Measurements from ENCODE around the gene PLXNA4.

Gene PLXNA4

GRCh38 chr7:132380059-132380458, 196.2 kb downstream of the PLXNA4 start:
- no peak for DNase-seq

- no peak for DNase-seq
Measured at GRCh38 chr7:132379292-132379691, 197.0 kb downstream of the PLXNA4 start.

- DNase-seq = no peak
Measured at GRCh38 chr7:132377703-132378584, 198.3 kb downstream of the PLXNA4 start.

GRCh38 chr7:132377015-132377414, 199.3 kb downstream of the PLXNA4 start:
- DNase-seq = no peak

GRCh38 chr7:132376361-132377013, 199.8 kb downstream of the PLXNA4 start:
- DNase-seq = no peak

GRCh38 chr7:132373879-132374278, 202.4 kb downstream of the PLXNA4 start:
- no peak for DNase-seq

- no peak for DNase-seq
Measured at GRCh38 chr7:132373041-132373440, 203.2 kb downstream of the PLXNA4 start.

- no peak for DNase-seq
Measured at GRCh38 chr7:132371948-132372347, 204.3 kb downstream of the PLXNA4 start.

- peak; percentile 70 for DNase-seq
Measured at GRCh38 chr7:132368246-132368900, 207.9 kb downstream of the PLXNA4 start.

GRCh38 chr7:132367795-132368194, 208.5 kb downstream of the PLXNA4 start:
- DNase-seq = no peak

- DNase-seq = no peak
Measured at GRCh38 chr7:132367004-132367403, 209.3 kb downstream of the PLXNA4 start.

- DNase-seq = peak; percentile 17
Measured at GRCh38 chr7:132364226-132364625, 212.0 kb downstream of the PLXNA4 start.

- no peak for DNase-seq
Measured at GRCh38 chr7:132362059-132362458, 214.2 kb downstream of the PLXNA4 start.

- no peak for DNase-seq
Measured at GRCh38 chr7:132361146-132361545, 215.1 kb downstream of the PLXNA4 start.

- DNase-seq = no peak
Measured at GRCh38 chr7:132359743-132360142, 216.5 kb downstream of the PLXNA4 start.

GRCh38 chr7:132355048-132355447, 221.2 kb downstream of the PLXNA4 start:
- no peak for DNase-seq

- DNase-seq = no peak
Measured at GRCh38 chr7:132354527-132354926, 221.7 kb downstream of the PLXNA4 start.

GRCh38 chr7:132353936-132354335, 222.3 kb downstream of the PLXNA4 start:
- DNase-seq = no peak

- DNase-seq = no peak
Measured at GRCh38 chr7:132352800-132353199, 223.5 kb downstream of the PLXNA4 start.

- no peak for DNase-seq
Measured at GRCh38 chr7:132351954-132352499, 224.2 kb downstream of the PLXNA4 start.

- DNase-seq = no peak
Measured at GRCh38 chr7:132350741-132351140, 225.5 kb downstream of the PLXNA4 start.

GRCh38 chr7:132349075-132349474, 227.2 kb downstream of the PLXNA4 start:
- no peak for DNase-seq

GRCh38 chr7:132348341-132348740, 227.9 kb downstream of the PLXNA4 start:
- DNase-seq = no peak
